HepG2 (cell line): ENCODE results near the gene FOSL2. TPM values are rescaled to one million over a fixed set of nuclear protein-coding genes. Genes with fewer than 3 reads are reported as not detected.
A peak's percentile ranks its signal among the peaks of the same experiment; 100 is the strongest.

Source experiments
- ATAC-seq: fragments of 200-7000 bp; cut with Tn5 transposase; 3 replicates; pipeline ENCODE4 v1.9.1; 2020; ENCODE audit warnings: mild to moderate bottlenecking, moderate library complexity
- BruUV-seq: library from RNA; stranded (reverse); fragments of 400-500 nt; replicated peaks from 2 replicates; lab custom pipeline; 2021; lab: Mats Ljungman, UMichigan
- CTCF ChIA-PET: fragments of 300-600 bp; formaldehyde crosslinking; extraction: SDS; loops from one replicate; lab custom pipeline; 2021; ENCODE audit warnings: low total read pairs, inconsistent platforms, low intra/inter-chr PET ratio; lab: Yijun Ruan, JAX
- POLR2A ChIA-PET: fragments of 350-600 bp; sonication (Branson Sonifier 250); formaldehyde crosslinking; loops from one replicate; lab custom pipeline; 2020; ENCODE audit warnings: antibody characterized with exemption, inconsistent platforms; lab: Yijun Ruan, JAX
- DNase-seq: peaks from one replicate; pipeline ENCODE4 v3.0.0-alpha.2; 2015; ENCODE audit warnings: low spot score
- FAIRE-seq: peaks from 3 replicates; lab custom pipeline; 2011; peaks lifted over from hg19 to GRCh38; lab: Jason Lieb, UNC
- H2AFZ ChIP-seq: one replicate; pipeline ENCODE4 v1.6.1; 2011; ENCODE audit warnings: low read length, inconsistent platforms
- H3K27ac ChIP-seq: fragments of 300-600 bp; 3 replicates; pipeline ENCODE4 v1.8.0; 2011; ENCODE audit warnings: mixed run types, mild to moderate bottlenecking, mixed read lengths, low read length, inconsistent platforms; ENCODE audit not compliant: insufficient read depth; ENCODE audit errors: extremely low read length
- H3K27me3 ChIP-seq, 2 experiments: fragments of 200-600 bp in 1 of 2; 2 replicates in 1 of 2; 3 replicates in 1 of 2; pipeline versions ENCODE4 v1.6.0 to v1.8.0; 2011; ENCODE audit warnings: low read length in 2 of 2, mild to moderate bottlenecking in 2 of 2, moderate library complexity in 2 of 2, inconsistent platforms in 1 of 2; ENCODE audit not compliant: insufficient read depth in 2 of 2, control insufficient read depth in 1 of 2
- H3K36me3 ChIP-seq, 2 experiments: fragments of 200-600 bp in 1 of 2; replicated peaks in 1 of 2; 2 replicates in 1 of 2; 3 replicates in 1 of 2; pipeline versions ENCODE4 v1.5.1 to v1.8.0; 2011; ENCODE audit warnings: low read length in 2 of 2, inconsistent platforms in 1 of 2; ENCODE audit not compliant: insufficient read depth in 2 of 2, control insufficient read depth in 1 of 2
- H3K4me1 ChIP-seq: 2 replicates; pipeline ENCODE4 v1.5.1; 2012; ENCODE audit warnings: low read length, inconsistent platforms; ENCODE audit not compliant: insufficient read depth
- H3K4me2 ChIP-seq: 2 replicates; pipeline ENCODE4 v1.6.0; 2011; ENCODE audit warnings: low read depth, low read length, inconsistent platforms
- H3K4me3 ChIP-seq, 3 experiments: fragments of 200-600 bp in 1 of 3; sonication (generic), shearing (Covaris generic) in 1 of 3; replicated peaks in 1 of 3; 2 replicates each; pipeline ENCODE4 v1.5.1; 2011 to 2016; ENCODE audit warnings: low read length in 3 of 3, inconsistent platforms in 2 of 3, low read depth in 2 of 3, mild to moderate bottlenecking in 2 of 3, control low read depth in 1 of 3, mixed read lengths in 1 of 3; ENCODE audit not compliant: insufficient read depth in 1 of 3
- H3K79me2 ChIP-seq: one replicate; pipeline ENCODE4 v1.6.1; 2011; ENCODE audit warnings: low read length, inconsistent platforms; ENCODE audit not compliant: insufficient read depth
- H3K9ac ChIP-seq: 2 replicates; pipeline ENCODE4 v1.6.0; 2011; ENCODE audit warnings: mild to moderate bottlenecking, low read depth, low read length, inconsistent platforms; ENCODE audit not compliant: insufficient read depth
- H3K9me3 ChIP-seq: 2 replicates; pipeline ENCODE4 v1.5.1; 2012; ENCODE audit warnings: mild to moderate bottlenecking, low read length
- H4K20me1 ChIP-seq: 2 replicates; pipeline ENCODE4 v1.6.0; 2011; ENCODE audit warnings: inconsistent platforms, mild to moderate bottlenecking, low read length, moderate library complexity; ENCODE audit not compliant: insufficient read depth
- HNF4A ChIP-seq: sonication (generic); formaldehyde crosslinking; IDR thresholded peaks from 2 replicates; pipeline ENCODE4 v1.4.0; 2020; ENCODE audit warnings: missing genetic modification reagents
- NFKBIZ ChIP-seq: IDR thresholded peaks from 2 replicates; pipeline ENCODE4 v1.6.1; 2018; ENCODE audit warnings: missing genetic modification reagents, missing compliant biosample characterization
- PHF21A ChIP-seq: sonication (generic); formaldehyde crosslinking; IDR thresholded peaks from 2 replicates; pipeline ENCODE4 v1.5.0; 2020; ENCODE audit warnings: mild to moderate bottlenecking, missing genetic modification reagents
- RARG ChIP-seq: sonication (generic); formaldehyde crosslinking; IDR thresholded peaks from 2 replicates; pipeline ENCODE4 v1.4.0; 2020; ENCODE audit warnings: low read depth, mild to moderate bottlenecking, missing genetic modification reagents
- STAT6 ChIP-seq: sonication (generic); formaldehyde crosslinking; IDR thresholded peaks from 2 replicates; pipeline ENCODE4 v1.4.0; 2020; ENCODE audit warnings: missing genetic modification reagents, mild to moderate bottlenecking, borderline replicate concordance
- ZFP36L1 ChIP-seq: sonication (generic); formaldehyde crosslinking; IDR thresholded peaks from 2 replicates; pipeline ENCODE4 v1.8.0; 2022; ENCODE audit warnings: mild to moderate bottlenecking, missing genetic modification reagents, moderate library complexity
- ZNF33A ChIP-seq: sonication (generic); formaldehyde crosslinking; IDR thresholded peaks from 2 replicates; pipeline ENCODE4 v1.5.1; 2020; ENCODE audit warnings: missing genetic modification reagents, mild to moderate bottlenecking, moderate library complexity, borderline replicate concordance
- WGBS: methylation state at CpG from one replicate; pipeline ENCODE4 v1.1.6; 2017; ENCODE audit warnings: low lambda C conversion rate; 5-methylcytosine and 5-hydroxymethylcytosine counted together
- in situ Hi-C: cut with HindIII; loops from 2 replicates; pipeline ENCODE4 v1.10.0; 2017; ENCODE audit warnings: low pct_unique_long_range_greater_than_20kb; ENCODE audit not compliant: extremely low pct_ligation_motif_present
- intact Hi-C: fragments of 100-400 bp; cut with micrococcal nuclease; formaldehyde crosslinking; loops from one replicate; pipeline ENCODE4 v1.10.0; 2022; ENCODE audit not compliant: unreplicated experiment
- polyA plus RNA-seq, 8 experiments: library from polyadenylated mRNA; depleted of rRNA in 3 of 8; stranded (reverse) in 7 of 8; unstranded in 1 of 8; fragments of >200 nt; fragmentation: Illumina TruSeq in 4 of 8; extraction: Trizol in 4 of 8; gene quantifications; 2 replicates each; pipeline versions ENCODE4 v1.2.1 to v1.2.3, GENCODE V29; 2011 to 2016; ENCODE audit warnings: low read depth in 4 of 8, missing spikeins in 1 of 8, mixed read lengths in 1 of 8; ENCODE audit not compliant: insufficient read depth in 1 of 8
- total RNA-seq, 5 experiments: library from RNA; depleted of rRNA; stranded (reverse); fragments of >200 nt; fragmentation: Illumina TruSeq; extraction: Trizol; gene quantifications; 2 replicates each; pipeline ENCODE4 v1.2.3, GENCODE V29; 2016; ENCODE audit warnings: low read depth in 1 of 5

FOSL2 gene
- total and polyA plus RNA-seq, 2 of the 13 experiments (the other 11 are each of a cell fraction or from before 2014, with no cell fraction given), result 3.4 to 18.1 TPM

- intact Hi-C loops, result no loop called here
- CTCF ChIA-PET, result no interaction called here
- ATAC-seq (peak; percentile 22; the same call in 2 of the 3 replicates), DNase-seq (no peak), FAIRE-seq (no peak)
- 14% methylated on average over 1 of the region's 5 CpGs for WGBS
- H3K27me3 ChIP-seq, result 0 out of 5 replicates have a peak, but pooled peaks cover 0 to 7% of the 10 kb centered on the region in 2 experiments
- TF ChIP-seq ZFP36L1 (CRISPR knock-in tag) (no peak), HNF4A (CRISPR knock-in tag) (peak; percentile 1; the same call in 1 of the 2 replicates), STAT6 (CRISPR knock-in tag) (no peak), NFKBIZ (no peak), ZNF33A (no peak), PHF21A (CRISPR knock-in tag) (0 out of 2 replicates have a peak, but pooled peaks have one; percentile 28), RARG (CRISPR knock-in tag) (no peak)
- H3K27ac ChIP-seq, result no peak overlapping the region
- 0 out of 2 replicates have a peak overlapping the region, but pooled peaks have one; percentile 2 for H3K4me2 ChIP-seq
- H3K4me3 ChIP-seq, result no peak overlapping the region
- peaks cover 25% of the 10 kb centered on the region for H3K4me1 ChIP-seq
- H3K9ac ChIP-seq, result no peak overlapping the region
- no peaks in the 10 kb centered on the region for H3K79me2 ChIP-seq
- H2AFZ ChIP-seq, result no peak overlapping the region
- POLR2A ChIA-PET, result interaction anchor here (1.1 to 1.3 kb wide), 2 partner anchors 11 to 34 kb away, joined by 3 to 5 read pairs; no protein-coding TSS in a partner anchor
- H3K36me3 ChIP-seq, result no peaks in the 10 kb centered on the region
- H4K20me1 ChIP-seq, result no peaks in the 10 kb centered on the region
- peaks cover 8% of the 10 kb centered on the region; the same call in 1 of the 2 replicates for H3K9me3 ChIP-seq
- in situ Hi-C loops, result no loop called here
- no TSS peak for BruUV-seq
Measured at GRCh38 chr2:28430377-28430765, 37.7 kb downstream of the FOSL2 start.
